Measurements from ENCODE around the gene KCTD4.

The KCTD4 gene

DNA sequence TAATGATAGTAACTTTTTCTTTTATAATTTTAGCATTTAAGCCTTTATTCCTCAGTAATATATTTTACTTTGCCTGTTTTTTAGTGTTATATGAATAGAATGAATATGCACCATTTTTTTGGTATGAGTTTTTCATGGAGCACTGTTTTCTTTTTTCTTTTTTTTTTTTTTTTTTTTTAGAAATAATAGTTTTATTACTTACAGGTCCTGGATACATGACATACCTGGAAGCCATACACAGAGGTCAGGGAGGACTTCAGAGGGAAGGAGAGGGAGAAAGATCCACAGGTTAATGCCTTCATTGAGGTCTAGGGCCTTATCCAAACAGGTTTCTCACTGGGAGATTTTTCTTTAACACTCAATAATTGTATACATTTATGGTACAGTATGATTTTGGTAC lies 26.4 kb downstream of the KCTD4 start:
- DNase-seq = no peak

DNA sequence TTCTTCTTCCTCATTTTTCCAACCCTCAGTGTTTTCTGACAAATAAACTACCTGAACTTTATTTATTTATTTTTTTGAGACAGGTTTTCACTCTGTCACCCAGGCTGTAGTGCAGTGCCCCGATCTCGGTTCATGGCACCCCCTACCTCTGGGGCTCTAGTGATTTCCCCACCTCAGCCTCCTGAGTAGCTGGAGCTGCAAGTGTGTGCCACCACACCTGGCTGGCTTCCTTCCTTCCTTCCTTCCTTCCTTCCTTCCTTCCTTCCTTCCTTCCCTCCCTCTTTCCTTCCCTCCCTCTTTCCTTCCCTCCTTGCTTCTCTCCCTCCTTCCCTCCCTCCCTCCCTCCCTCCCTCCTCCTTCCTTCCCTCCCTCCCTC lies 32.3 kb downstream of the KCTD4 start:
- DNase-seq = no peak

DNA sequence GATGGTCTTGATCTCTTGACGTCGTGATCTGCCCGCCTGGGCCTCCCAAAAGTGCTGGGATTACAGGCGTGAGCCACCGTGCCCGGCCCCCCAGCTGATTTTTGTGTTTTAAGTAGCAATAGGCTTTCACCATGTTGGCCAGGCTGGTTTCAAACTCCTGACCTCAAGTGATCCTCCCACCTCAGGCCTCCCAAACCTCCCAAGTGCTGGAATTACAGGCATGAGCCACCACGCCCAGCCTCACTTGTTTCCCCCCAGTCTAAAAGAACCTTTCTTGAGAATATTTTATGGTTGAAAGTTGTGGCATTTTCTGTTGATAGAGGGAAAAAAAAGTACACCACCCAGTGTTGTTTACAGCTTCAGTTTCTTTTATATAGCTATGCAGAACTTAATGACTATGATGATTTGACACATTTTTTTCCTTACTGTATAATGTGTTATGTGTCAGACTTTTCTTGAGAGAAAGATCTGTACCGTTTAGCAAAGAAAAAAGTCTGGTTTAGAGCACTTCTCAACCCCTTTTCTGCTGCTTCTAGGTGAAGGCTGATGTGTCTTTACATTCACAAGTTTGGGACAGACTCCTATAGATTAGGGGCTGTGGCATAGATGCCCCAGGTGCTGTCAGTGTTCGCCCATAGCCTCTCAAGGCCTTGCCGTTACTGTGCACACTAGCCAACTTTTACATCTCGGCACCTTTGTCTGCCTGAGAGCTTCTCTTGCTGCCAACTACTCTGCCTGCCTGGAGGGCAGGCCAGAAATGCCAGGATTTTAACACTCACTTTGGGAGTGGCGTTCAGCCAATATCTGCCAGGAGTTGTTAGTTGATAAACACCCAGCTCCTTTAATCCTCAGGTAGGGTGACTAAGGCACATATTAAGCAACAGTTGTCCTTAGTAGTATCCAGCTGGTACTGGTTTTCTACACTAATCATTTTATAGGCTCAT lies 33.0 kb downstream of the KCTD4 start:
- DNase-seq = no peak

DNA sequence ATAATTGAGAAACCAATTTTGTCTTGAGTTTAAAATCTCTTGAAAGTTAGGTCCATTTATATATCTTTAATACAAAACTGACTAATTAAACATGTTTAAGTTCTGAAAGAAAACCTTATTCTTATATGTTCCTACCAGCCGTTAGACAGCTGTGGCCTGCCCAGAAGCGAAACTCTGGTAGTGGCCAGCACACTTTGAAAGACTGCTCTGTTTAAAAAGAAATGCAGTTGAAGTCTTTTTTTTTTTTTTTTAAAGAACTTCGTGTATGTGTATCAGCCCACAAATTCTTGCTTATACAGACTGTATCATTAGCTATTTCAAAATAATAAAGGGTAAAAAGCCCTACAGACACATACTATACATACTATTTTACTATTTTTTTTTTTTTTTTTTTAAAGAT lies 34.0 kb downstream of the KCTD4 start:
- no peak for DNase-seq

DNA sequence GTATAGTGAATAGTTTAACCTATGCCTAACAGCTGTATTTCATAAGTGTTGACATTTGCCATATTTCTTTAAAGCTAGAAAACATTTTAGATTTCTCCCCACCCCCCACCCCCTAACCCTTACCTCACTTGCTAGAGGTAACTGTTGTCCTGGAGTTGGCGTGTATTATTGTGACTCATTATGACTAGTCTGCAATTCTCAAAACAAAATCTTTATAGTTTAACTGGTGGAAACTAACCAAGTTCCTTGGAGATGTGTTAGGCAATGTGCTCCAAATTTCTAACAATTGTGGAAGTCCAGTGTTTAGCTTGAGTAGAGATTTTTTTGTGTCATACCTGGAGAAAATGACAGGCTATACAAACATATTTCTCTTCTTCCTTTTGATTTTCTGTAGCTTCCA lies 38.0 kb downstream of the KCTD4 start:
- DNase-seq = no peak

DNA sequence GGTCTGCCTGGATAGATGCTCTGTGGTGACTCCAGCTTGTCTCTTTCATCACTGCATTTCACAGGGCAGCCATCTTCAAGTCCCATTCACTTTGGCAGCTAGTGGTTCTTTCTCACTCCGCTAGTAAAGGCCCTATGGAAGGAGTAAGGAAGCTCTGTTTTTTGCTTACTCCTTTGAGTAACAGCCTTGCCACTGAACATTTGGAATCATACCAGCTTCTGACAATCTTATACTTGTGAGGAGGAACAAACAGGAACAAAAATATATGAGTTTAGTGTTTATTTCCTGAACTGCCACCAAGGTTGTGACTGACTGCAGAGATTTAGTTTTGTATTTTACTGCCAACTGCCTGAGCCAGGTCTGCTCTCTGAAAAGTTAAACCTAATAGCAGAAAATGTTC lies 38.7 kb downstream of the KCTD4 start:
- DNase-seq = no peak

DNA sequence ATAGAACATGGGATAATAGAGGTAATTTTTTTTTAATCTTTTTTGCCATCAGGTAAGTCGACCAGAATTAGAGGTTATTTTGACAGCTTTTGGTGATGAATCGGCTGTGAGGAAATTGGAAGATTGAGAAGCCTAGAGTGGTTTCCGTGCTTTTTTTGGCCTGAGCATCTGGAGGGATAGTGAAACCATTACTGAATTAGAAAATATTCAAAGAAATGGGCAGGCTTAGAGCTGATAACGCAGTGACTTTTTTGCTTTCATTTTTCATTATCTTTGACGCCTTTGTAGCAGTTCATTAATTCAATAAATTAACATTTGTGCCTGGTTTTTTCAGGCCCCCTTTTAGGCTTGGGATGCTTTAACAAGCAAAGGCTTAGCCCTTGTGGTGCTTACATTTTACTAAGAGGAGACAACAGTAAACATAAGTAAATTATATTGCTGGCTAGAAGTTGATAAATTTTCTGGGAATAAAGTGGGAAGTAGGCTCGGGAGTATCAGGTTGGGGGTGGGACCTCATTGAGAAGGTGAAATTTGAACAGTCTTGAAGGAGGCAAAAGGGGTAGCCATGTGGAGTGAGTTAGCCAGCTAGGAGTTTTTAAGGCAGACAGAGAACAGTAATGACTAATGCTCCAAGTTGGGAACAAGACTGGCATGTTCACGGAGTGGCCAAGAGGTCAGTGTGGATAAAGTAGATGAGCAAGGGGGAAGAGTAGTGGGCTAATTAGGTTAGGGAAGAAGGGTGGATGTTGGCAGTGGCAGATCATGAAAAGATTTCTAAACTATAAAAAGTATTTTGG lies 44.1 kb downstream of the KCTD4 start:
- no peak for DNase-seq

DNA sequence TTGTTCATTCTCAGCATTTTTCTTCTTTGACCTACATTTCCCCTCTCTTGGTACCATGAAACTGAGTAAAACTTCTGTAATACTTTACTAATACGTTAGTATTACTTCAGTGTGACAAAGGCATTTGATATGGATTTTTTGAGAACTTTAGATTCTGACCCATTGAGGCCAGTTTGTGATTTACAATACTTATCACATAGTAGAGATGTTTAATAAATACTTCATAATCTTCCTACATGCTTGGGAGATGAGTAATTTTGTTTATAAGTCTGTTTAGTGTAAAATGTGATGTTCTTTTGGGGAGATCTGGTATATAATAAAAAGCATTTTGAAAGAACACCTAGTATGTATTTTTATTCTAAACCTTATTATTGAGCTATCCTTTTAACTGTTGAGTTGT lies 50.9 kb downstream of the KCTD4 start:
- DNase-seq = no peak

DNA sequence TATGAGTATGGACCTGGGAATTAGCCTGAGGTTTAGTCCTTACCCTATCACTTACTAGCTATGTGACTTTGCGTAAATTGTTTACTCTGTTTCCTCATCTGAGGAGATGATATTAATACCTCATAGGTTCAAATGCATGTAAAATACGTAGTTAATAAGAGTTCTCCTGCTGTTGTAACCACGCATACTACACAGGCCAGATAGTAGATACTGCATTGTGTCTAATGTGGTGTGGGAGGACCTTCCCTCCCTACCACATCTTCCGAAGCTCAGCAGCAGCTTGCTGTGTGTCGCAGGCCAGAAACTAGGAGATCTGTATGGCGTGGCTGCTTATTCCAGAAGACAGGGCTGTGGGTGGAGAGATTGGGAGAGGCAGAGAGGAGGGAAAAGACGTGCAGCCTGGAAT lies 57.5 kb downstream of the KCTD4 start:
- DNase-seq = no peak
